ENCODE measurements around the gene LRSAM1.

LRSAM1 gene

GRCh38 chr9:127447416-127448111 lies 3.7 kb upstream of the LRSAM1 start:
- Histone ChIP-seq H3F3A (ENCODE audit: insufficient read depth, low read length) (peaks cover 72% of the 10 kb centered on the region), H3K4me3 (ENCODE audit: low read length) (no peak overlapping the region), H3K4me2 (ENCODE audit: low read depth, low read length) (no peak overlapping the region), H3K36me3 (replicated peaks; ENCODE audit: insufficient read depth, low read length) (peaks cover 21% of the 10 kb centered on the region), H3K27me3 (replicated peaks; ENCODE audit: insufficient read depth, low read length) (no peaks in the 10 kb centered on the region), H2AFZ (ENCODE audit: low read length) (no peak overlapping the region), H3K4me1 (ENCODE audit: low read length) (peaks cover 11% of the 10 kb centered on the region), H3K9me3 (replicated peaks; ENCODE audit: insufficient read depth, low read length) (no peaks in the 10 kb centered on the region), H3K9me2 (replicated peaks; ENCODE audit: insufficient read depth, low read length) (no peaks in the 10 kb centered on the region), H4K20me1 (ENCODE audit: insufficient read depth, low read length) (peaks cover 39% of the 10 kb centered on the region), H3K9ac (ENCODE audit: low read length) (no peak overlapping the region), H3K79me2 (ENCODE audit: low read length) (peaks cover 47% of the 10 kb centered on the region), H3K27ac (ENCODE audit: low read length) (peak overlapping the region; percentile 83; the same call in 1 of the 2 replicates)
- no peak for DNase-seq
- TF ChIP-seq, protein P1, sequence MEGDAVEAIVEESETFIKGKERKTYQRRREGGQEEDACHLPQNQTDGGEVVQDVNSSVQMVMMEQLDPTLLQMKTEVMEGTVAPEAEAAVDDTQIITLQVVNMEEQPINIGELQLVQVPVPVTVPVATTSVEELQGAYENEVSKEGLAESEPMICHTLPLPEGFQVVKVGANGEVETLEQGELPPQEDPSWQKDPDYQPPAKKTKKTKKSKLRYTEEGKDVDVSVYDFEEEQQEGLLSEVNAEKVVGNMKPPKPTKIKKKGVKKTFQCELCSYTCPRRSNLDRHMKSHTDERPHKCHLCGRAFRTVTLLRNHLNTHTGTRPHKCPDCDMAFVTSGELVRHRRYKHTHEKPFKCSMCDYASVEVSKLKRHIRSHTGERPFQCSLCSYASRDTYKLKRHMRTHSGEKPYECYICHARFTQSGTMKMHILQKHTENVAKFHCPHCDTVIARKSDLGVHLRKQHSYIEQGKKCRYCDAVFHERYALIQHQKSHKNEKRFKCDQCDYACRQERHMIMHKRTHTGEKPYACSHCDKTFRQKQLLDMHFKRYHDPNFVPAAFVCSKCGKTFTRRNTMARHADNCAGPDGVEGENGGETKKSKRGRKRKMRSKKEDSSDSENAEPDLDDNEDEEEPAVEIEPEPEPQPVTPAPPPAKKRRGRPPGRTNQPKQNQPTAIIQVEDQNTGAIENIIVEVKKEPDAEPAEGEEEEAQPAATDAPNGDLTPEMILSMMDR (IDR thresholded peaks at IDR 0.05; ENCODE audit: low read length), result no peak
- TF ChIP-seq EZH2 (optimal IDR thresholded peaks at IDR 0.05; ENCODE audit: low read depth, low read length) (no peak), EZH2phosphoT487 (IDR thresholded peaks at IDR 0.05; ENCODE audit: low read length) (no peak)

DNA sequence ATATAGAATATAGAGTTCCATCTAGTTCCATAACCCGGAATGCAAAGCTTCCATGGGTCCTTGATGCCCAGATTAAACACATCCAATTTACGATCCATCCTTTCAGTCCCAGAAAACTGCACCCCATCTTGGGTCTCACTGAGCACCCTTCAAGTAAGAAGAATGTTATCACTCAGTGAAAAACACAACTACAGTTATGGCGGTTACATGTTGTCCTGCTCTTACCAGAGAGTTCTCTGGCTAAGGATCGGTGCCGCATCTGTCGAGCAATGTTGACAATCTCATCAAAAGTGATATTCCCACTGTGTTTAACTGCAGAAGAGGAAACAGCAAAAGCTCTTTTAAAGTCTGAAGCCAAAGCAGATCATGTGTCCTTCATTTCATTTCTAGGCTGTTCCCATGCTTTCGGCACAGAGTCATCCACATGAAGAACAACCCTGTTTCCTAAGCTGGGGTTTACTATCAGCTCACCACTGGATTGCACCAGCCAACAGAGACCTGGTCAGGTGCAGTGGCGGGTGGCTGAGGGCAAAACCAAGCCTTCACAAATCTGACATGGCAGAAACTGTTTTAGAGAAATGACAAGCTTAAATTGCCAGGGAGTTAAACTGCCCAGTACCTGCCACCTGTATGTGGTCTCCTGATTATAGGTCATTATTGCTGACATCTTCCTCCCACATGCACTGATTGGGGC lies 3.1 kb upstream of the LRSAM1 start:
- peaks cover 21% of the 10 kb centered on the region for H3K36me3 ChIP-seq (replicated peaks; ENCODE audit: insufficient read depth, low read length)

DNA sequence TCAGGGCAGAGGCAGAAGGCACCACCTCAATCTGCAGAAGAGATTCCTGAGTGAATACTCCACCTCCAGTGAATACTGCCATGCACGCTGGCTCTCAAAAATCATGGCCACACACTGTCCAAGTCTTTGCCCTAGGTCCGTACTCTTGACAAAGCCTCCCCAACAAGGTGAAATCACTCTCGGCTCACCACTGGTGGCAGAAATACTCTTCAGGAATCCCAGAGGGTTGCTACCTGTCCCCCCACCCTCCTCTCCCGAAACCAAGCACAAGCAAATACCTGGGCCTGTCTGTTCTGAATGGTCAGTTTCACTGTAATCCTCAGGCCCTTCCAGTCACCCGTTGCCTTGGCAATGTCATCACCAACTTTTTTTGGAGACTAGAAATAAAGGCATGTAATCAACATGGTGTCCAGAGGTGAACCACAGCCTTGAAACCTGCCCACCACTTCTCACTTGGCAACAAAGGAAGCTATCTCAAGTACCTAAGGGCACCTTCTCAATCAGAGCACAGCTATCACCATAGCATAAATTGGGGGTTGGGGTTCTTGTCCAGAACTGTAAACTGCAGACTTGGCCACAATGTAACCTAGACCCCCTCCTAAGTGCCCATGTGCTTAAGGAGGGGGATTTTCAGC lies 1.9 kb upstream of the LRSAM1 start:
- Histone ChIP-seq H3K27ac (ENCODE audit: low read length) (peak overlapping the region; percentile 83), H3K36me3 (replicated peaks; ENCODE audit: insufficient read depth, low read length) (peaks cover 21% of the 10 kb centered on the region), H3K4me1 (ENCODE audit: low read length) (peaks cover 12% of the 10 kb centered on the region), H3K79me2 (ENCODE audit: low read length) (peaks cover 47% of the 10 kb centered on the region), H3K4me2 (ENCODE audit: low read depth, low read length) (peak overlapping the region; percentile 99), H2AFZ (ENCODE audit: low read length) (no peak overlapping the region), H3K4me3 (ENCODE audit: low read length) (peak overlapping the region; percentile 88), H3F3A (ENCODE audit: insufficient read depth, low read length) (peaks cover 67% of the 10 kb centered on the region), H3K9me2 (replicated peaks; ENCODE audit: insufficient read depth, low read length) (no peaks in the 10 kb centered on the region), H4K20me1 (ENCODE audit: insufficient read depth, low read length) (peaks cover 39% of the 10 kb centered on the region), H3K9ac (ENCODE audit: low read length) (peak overlapping the region; percentile 94), H3K9me3 (replicated peaks; ENCODE audit: insufficient read depth, low read length) (no peaks in the 10 kb centered on the region), H3K27me3 (replicated peaks; ENCODE audit: insufficient read depth, low read length) (no peaks in the 10 kb centered on the region)
- TF ChIP-seq EZH2 (optimal IDR thresholded peaks at IDR 0.05; ENCODE audit: low read depth, low read length) (no peak), EZH2phosphoT487 (IDR thresholded peaks at IDR 0.05; ENCODE audit: low read length) (no peak)
- TF ChIP-seq, protein P1 (IDR thresholded peaks at IDR 0.05; ENCODE audit: low read length), result no peak
- no peak for DNase-seq

More for the DNA sequence above, 3.1 kb upstream of the LRSAM1 start:
- no peaks in the 10 kb centered on the region for H3K9me3 ChIP-seq (replicated peaks; ENCODE audit: insufficient read depth, low read length)
- H3K9me2 ChIP-seq (replicated peaks; ENCODE audit: insufficient read depth, low read length), result no peaks in the 10 kb centered on the region
- peaks cover 12% of the 10 kb centered on the region for H3K4me1 ChIP-seq (ENCODE audit: low read length)
- H3K27me3 ChIP-seq (replicated peaks; ENCODE audit: insufficient read depth, low read length), result no peaks in the 10 kb centered on the region
- peak overlapping the region; percentile 83; the same call in 1 of the 2 replicates for H3K27ac ChIP-seq (ENCODE audit: low read length)
- TF ChIP-seq, protein P1 (IDR thresholded peaks at IDR 0.05; ENCODE audit: low read length), result no peak
- TF ChIP-seq EZH2phosphoT487 (IDR thresholded peaks at IDR 0.05; ENCODE audit: low read length) (no peak), EZH2 (optimal IDR thresholded peaks at IDR 0.05; ENCODE audit: low read depth, low read length) (no peak)
- DNase-seq, result no peak
- H3K79me2 ChIP-seq (ENCODE audit: low read length), result peaks cover 47% of the 10 kb centered on the region
- no peak overlapping the region for H2AFZ ChIP-seq (ENCODE audit: low read length)
- peak overlapping the region; percentile 99; the same call in 1 of the 2 replicates for H3K4me2 ChIP-seq (ENCODE audit: low read depth, low read length)
- peaks cover 72% of the 10 kb centered on the region for H3F3A ChIP-seq (ENCODE audit: insufficient read depth, low read length)
- H3K9ac ChIP-seq (ENCODE audit: low read length), result no peak overlapping the region
- H4K20me1 ChIP-seq (ENCODE audit: insufficient read depth, low read length), result peaks cover 39% of the 10 kb centered on the region
- no peak overlapping the region for H3K4me3 ChIP-seq (ENCODE audit: low read length)

Measured in MM.1S (cell line).